Tibial nerve (tissue), 4 donors: ENCODE measurements around the gene ANKMY1. TPM values are rescaled to one million over a fixed set of nuclear protein-coding genes. Genes with fewer than 3 reads are reported as not detected.

ENCODE experiments used
- DNase-seq, 2 donors: peaks; one replicate each; pipeline ENCODE4 v3.0.0-alpha.2; 2019; ENCODE audit warnings: low spot score in 2 of 2
- H3K27ac ChIP-seq, 4 donors: fragments of 200-600 bp; sonication (generic) in 3 of 4; one replicate each; pipeline ENCODE4 v1.5.1; 2017 to 2019; ENCODE audit warnings: mild to moderate bottlenecking in 1 of 4
- H3K27me3 ChIP-seq, 2 donors: fragments of 200-600 bp; sonication (generic) in 1 of 2; one replicate each; pipeline versions ENCODE4 v1.5.1 to v1.6.0; 2017 to 2019
- H3K36me3 ChIP-seq, 3 donors: fragments of 200-600 bp; sonication (generic); one replicate each; pipeline ENCODE4 v1.5.1; 2018 to 2019
- H3K4me1 ChIP-seq, 4 donors: fragments of 200-600 bp; sonication (generic) in 3 of 4; one replicate each; pipeline ENCODE4 v1.5.1; 2017 to 2019
- H3K4me3 ChIP-seq, 4 donors: fragments of 200-600 bp; sonication (generic) in 3 of 4; one replicate each; pipeline ENCODE4 v1.5.1; 2017 to 2019; ENCODE audit warnings: mild to moderate bottlenecking in 1 of 4, moderate library complexity in 1 of 4
- H3K9me3 ChIP-seq, 4 donors: fragments of 200-600 bp; sonication (generic) in 3 of 4; one replicate each; pipeline ENCODE4 v1.5.1; 2017 to 2019
- EP300 ChIP-seq, 2 donors: sonication (generic); formaldehyde crosslinking; IDR thresholded peaks; one replicate each; pipeline ENCODE4 v1.6.1; 2017; ENCODE audit warnings: antibody characterized with exemption in 2 of 2, mild to moderate bottlenecking in 1 of 2
- POLR2A ChIP-seq, 2 donors: fragments of 450-650 bp; IDR thresholded peaks; one replicate each; pipeline ENCODE4 v1.6.1; 2017; ENCODE audit warnings: antibody characterized with exemption in 2 of 2, mild to moderate bottlenecking in 2 of 2, moderate library complexity in 2 of 2
- WGBS, 2 donors: methylation state at CpG; one replicate each; pipeline ENCODE4 v1.1.5; 2018; 5-methylcytosine and 5-hydroxymethylcytosine counted together
- total RNA-seq, 4 donors: library from RNA; depleted of rRNA; stranded (reverse); fragments of >200 nt; gene quantifications; one replicate each; pipeline ENCODE4 v1.1.0, GENCODE V29; 2016
- TF ChIP-seq, protein P1 (sequence below), 5 experiments: fragments of 200-600 bp in 3 of 5; fragments of 450-650 bp in 2 of 5; sonication (generic) in 3 of 5; IDR thresholded peaks; one replicate each; pipeline ENCODE4 v1.5.1; 2016 to 2019; ENCODE audit warnings: antibody characterized with exemption in 5 of 5, mild to moderate bottlenecking in 3 of 5, moderate library complexity in 2 of 5

ANKMY1 gene
- total RNA-seq, 4 donors from 2014 or later: 14.2 to 24.0 (median 21.4) TPM

DNA sequence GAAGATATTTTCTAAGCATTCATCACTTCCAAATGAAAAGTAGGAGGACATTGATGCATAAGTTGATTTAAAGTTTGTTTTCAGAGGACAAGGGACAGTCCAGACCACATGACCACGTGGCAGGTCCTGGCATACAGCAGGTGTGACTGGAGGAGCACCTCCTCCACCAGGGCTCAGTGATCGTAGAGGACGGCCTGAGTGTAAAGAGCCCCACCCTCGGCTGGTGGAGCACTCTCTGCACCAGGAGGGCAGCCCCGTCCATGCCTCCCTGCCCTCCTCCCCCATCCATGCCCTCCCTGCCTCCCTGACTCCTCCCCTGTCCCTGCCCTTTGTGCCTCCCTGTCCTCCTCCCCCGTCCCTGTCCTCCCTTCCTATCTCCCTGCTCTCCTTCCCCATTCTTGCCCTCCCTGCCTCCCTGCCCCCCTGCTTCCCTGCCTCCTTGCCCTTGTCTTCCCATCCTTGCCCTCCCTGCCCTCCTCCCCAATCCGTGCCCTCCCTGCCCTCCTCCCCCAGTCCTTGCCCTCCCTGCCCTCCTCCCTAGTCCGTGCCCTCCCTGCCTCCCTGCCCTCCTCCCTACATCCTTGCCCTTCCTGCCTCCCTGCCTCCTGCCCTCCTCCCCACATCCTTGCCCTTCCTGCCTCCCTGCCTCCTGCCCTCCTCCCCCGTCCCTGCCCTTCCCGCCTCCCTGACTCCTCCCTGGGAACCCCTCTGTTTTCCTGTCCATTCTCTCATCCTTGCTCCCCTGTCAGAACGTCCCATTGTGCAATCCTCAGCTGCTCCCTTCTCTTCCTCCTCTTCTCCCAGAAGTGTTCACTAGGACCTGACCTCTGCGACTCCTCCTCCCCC is 47.9 kb downstream of the ANKMY1 start:
- no peak overlapping the region for H3K27ac ChIP-seq
- H3K27me3 ChIP-seq: no peaks in the 10 kb centered on the region
- H3K4me3 ChIP-seq: no peak overlapping the region
- H3K36me3 ChIP-seq: peaks cover 0 to 71% (median 0%) of the 10 kb centered on the region in 3 donors
- no peaks in the 10 kb centered on the region for H3K9me3 ChIP-seq
- WGBS, 2 donors: 59 to 69% methylated on average over 12 of the region's 12 CpGs
- H3K4me1 ChIP-seq: peaks cover 0 to 6% (median 0%) of the 10 kb centered on the region in 4 donors
- no peak for DNase-seq
- TF ChIP-seq, protein P1, sequence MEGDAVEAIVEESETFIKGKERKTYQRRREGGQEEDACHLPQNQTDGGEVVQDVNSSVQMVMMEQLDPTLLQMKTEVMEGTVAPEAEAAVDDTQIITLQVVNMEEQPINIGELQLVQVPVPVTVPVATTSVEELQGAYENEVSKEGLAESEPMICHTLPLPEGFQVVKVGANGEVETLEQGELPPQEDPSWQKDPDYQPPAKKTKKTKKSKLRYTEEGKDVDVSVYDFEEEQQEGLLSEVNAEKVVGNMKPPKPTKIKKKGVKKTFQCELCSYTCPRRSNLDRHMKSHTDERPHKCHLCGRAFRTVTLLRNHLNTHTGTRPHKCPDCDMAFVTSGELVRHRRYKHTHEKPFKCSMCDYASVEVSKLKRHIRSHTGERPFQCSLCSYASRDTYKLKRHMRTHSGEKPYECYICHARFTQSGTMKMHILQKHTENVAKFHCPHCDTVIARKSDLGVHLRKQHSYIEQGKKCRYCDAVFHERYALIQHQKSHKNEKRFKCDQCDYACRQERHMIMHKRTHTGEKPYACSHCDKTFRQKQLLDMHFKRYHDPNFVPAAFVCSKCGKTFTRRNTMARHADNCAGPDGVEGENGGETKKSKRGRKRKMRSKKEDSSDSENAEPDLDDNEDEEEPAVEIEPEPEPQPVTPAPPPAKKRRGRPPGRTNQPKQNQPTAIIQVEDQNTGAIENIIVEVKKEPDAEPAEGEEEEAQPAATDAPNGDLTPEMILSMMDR (IDR thresholded peaks at IDR 0.05): no peak
- TF ChIP-seq POLR2A (IDR thresholded peaks at IDR 0.05) (no peak), EP300 (IDR thresholded peaks at IDR 0.05) (no peak)

DNA sequence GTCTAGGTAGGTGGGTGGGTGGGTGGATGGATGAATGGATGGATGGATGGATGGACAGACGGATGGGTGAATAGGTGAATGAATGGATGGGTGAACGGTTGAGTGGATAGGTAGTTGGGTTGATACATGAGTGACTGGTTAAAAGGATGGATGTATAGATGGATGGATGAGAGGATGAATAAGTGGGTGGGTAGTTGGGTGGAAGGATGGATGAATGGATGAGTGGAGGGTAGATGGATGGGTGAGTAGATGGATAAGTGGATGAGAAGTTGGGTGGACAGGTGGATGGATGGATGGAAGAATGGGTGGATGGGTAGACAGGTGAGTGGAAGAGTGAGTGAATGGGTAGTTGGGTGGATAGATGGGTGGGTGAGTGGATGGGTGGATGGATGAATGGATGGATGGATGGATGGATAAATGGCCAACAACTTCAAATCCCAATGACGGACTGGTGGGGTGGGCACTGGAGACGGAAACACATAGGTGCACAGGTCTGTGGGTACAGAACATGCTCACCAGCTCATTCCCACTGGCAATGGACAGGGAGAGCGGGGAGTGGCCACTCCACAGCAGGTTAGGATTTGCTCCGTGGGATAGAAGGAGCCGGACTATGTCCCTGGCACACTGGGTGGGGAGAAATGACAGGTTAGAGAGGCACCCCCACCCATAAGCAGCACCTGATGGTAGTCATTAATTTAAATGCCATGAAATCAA is 48.8 kb downstream of the ANKMY1 start:
- Histone ChIP-seq H3K4me3 (no peak overlapping the region), H3K27me3 (no peaks in the 10 kb centered on the region), H3K27ac (no peak overlapping the region), H3K36me3 (peaks cover 0 to 76% (median 0%) of the 10 kb centered on the region in 3 donors), H3K4me1 (peaks cover 0 to 4% (median 0%) of the 10 kb centered on the region in 4 donors), H3K9me3 (no peaks in the 10 kb centered on the region)
- TF ChIP-seq, protein P1 (IDR thresholded peaks at IDR 0.05): no peak
- TF ChIP-seq EP300 (IDR thresholded peaks at IDR 0.05): no peak
- TF ChIP-seq POLR2A (IDR thresholded peaks at IDR 0.05): no peak
- DNase-seq: no peak
- WGBS, 2 donors: 93 to 97% methylated on average over 7 of the region's 7 CpGs

DNA sequence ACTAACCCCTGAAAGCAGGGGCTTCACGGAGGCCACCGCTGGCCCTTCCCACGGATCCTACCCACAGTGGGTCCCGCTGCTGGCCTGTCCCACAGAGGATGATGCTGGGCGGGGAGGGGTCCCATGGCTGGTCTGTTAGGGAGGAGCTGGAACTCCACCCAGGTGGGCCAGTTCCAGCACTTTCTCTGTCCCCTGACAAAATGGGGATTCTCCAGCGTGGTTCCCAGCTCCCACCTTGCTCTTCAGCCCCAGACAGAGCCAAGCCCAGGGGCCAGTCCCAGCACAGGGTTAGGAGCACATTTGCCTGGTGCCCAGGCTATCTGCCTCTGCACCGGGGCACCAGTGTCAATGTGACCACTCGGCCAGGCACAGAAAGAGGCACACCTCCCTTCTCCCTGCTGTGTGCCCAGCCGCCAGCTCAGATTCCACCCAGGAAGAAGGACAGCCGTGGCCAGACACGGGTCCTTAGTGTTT is 50.0 kb downstream of the ANKMY1 start:
- H3K27me3 ChIP-seq: no peaks in the 10 kb centered on the region
- H3K36me3 ChIP-seq: peaks cover 0 to 79% (median 0%) of the 10 kb centered on the region in 3 donors
- no peaks in the 10 kb centered on the region for H3K9me3 ChIP-seq
- H3K4me3 ChIP-seq: no peak overlapping the region
- H3K4me1 ChIP-seq: no peaks in the 10 kb centered on the region
- TF ChIP-seq EP300 (IDR thresholded peaks at IDR 0.05): no peak
- TF ChIP-seq POLR2A (IDR thresholded peaks at IDR 0.05): no peak
- TF ChIP-seq, protein P1 (IDR thresholded peaks at IDR 0.05): no peak
- DNase-seq: no peak
- H3K27ac ChIP-seq: no peak overlapping the region
- WGBS, 2 donors: 87 to 88% methylated on average over 6 to 8 of the region's 11 CpGs

DNA sequence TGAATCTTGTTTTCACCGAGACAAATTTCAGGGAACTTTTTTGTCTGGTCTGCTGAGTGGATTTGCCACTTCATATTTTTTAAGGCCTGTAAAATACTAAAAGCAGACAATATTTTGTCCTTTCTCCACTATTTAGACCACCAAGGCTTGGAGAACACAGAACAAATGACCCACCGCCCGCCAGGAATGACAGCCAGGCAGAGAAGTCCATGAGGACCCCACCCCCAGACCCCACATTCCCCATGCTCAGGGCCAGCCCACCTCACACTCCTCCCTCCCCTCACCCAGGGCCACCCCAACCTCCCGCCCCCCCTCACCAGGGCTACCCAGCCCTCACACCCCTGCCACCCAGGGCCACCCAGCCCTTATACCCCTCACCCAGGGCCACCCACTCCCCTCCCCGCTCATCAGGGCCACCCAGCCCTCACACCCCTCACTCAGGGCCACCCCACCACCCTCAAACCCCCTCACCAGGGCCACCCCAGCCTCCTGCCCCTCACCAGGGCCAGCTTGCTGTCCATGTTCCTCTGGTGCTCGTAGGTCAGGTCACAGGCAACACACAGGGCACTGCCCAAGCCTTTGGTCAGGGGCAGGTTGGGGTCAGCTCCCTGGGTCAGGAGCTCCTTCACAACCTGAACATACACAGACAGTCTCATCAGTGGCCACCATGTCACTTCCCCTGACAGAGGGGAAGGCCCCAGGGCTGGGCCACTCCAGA is 50.6 kb downstream of the ANKMY1 start:
- H3K27ac ChIP-seq: no peak overlapping the region
- H3K4me3 ChIP-seq: no peak overlapping the region
- H3K4me1 ChIP-seq: no peaks in the 10 kb centered on the region
- no peaks in the 10 kb centered on the region for H3K27me3 ChIP-seq
- TF ChIP-seq POLR2A (IDR thresholded peaks at IDR 0.05): no peak
- no peak for TF ChIP-seq EP300 (IDR thresholded peaks at IDR 0.05)
- TF ChIP-seq, protein P1 (IDR thresholded peaks at IDR 0.05): no peak
- 86 to 87% methylated on average over 4 to 6 of the region's 6 CpGs for WGBS, 2 donors
- DNase-seq: no peak
- peaks cover 0 to 77% (median 0%) of the 10 kb centered on the region in 3 donors for H3K36me3 ChIP-seq
- no peaks in the 10 kb centered on the region for H3K9me3 ChIP-seq
